Stimulated activated CD8-positive, alpha-beta memory T cell treated with anti-CD3 and anti-CD28 coated beads, Interleukin-2, amount 100 ng/mL, for 48 hours (primary cell): Measurements from ENCODE around the gene GIPC2.

ENCODE experiments used
- DNase-seq, 2 donors: peaks; one replicate each; pipeline ENCODE4 v3.0.0-alpha.2; 2020; ENCODE audit warnings: low read depth in 2 of 2

The GIPC2 gene

DNA sequence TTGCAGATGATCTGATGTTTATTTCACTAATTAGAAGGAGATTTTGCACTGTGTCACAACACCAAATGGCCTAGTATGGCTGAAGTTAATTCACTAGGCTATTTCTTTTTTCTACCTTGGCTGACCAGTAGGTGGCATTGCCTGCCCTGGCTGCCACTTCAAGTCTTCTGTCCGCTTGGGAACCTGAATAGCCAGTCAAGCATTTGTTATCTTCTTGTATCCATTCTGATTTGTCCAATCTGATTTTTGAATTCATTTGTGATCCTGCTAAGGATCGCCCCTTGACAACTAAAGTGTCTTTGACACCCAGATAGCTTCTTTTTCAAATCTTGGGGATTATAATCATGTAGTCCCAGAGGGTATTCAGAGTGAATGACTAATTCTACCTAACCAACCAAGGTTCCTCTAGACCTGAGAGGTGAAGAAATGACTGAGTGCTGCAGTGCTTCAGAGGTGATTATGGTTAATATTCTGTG lies 99.4 kb downstream of the GIPC2 start:
- peak; percentile 8 to 13 for DNase-seq

DNA sequence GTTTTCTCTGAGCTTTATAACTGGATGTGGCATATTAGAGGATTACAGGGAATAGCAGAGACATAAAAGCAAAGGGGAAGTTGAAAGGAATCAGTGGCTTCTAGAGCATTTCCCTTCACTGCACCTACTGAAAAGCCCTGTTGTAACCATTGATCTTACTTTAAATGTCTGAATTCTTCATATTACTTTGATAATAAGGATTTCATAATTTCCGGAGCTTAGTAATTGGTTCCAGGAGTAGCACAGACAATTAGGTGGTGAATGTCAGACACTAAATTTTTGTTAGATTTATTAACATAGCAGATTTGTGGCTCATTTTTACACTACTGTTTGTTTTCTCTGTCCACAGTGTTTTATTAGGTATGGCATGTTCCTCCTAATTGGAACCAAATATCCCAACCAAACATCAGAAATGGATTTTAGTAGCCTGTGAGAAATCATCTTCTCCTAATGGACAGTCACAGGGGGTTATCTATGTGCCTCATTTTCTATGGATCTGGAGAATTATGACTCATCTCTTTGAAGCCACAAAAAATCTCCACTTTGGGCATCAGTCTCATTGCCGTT lies 100.5 kb downstream of the GIPC2 start:
- DNase-seq = no peak

- no peak for DNase-seq
These were observed 101.3 kb downstream of the GIPC2 start for GRCh38 chr1:78147031-78147430.

- DNase-seq = no peak
These were observed 107.4 kb downstream of the GIPC2 start for GRCh38 chr1:78153092-78153736.

DNA sequence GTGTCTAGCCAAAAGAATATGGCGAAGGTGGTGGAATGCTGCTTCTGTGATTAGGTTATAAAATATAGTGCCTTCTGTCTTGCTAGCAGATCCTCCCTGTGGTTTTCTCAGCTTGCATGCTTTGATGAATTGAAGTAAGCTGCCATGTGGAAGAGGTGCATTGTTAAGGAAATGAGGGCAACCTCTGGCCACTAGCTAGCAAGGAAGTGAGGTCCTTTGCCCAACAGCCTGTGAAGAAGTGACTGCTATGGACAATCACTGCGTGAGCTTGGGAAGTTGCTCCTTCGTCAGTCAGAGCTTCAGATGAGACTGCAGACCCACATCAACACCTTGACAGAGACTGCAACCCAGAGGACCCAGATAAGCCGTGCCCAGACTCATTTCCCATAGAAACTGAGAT lies 109.4 kb downstream of the GIPC2 start:
- no peak for DNase-seq

GRCh38 chr1:78156805-78157521 lies 111.2 kb downstream of the GIPC2 start:
- DNase-seq = no peak

GRCh38 chr1:78165816-78166215 lies 120.0 kb downstream of the GIPC2 start:
- DNase-seq = no peak

DNA sequence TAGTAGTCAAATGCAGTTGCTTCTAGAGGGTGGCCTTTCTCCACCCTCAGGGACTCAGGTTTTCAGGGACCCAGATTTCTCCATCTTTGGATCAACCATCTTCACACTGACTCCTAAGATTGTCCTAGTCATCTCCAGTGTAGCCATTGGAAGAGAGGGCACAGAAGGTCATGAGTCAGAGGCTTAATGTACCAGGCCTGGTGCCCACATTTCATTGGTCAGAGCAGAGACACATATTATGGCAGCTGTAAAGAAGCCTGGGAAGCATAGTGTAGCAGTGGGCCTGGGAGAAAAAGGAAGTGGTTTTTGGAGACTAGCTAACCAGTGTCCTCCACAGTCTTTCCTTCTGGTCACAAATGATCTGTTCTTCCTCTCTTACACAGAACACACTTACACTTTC lies 122.5 kb downstream of the GIPC2 start:
- DNase-seq = no peak

GRCh38 chr1:78170859-78171258 lies 125.1 kb downstream of the GIPC2 start:
- no peak for DNase-seq

- DNase-seq = no peak
These were observed 126.2 kb downstream of the GIPC2 start for GRCh38 chr1:78171736-78172590.

DNA sequence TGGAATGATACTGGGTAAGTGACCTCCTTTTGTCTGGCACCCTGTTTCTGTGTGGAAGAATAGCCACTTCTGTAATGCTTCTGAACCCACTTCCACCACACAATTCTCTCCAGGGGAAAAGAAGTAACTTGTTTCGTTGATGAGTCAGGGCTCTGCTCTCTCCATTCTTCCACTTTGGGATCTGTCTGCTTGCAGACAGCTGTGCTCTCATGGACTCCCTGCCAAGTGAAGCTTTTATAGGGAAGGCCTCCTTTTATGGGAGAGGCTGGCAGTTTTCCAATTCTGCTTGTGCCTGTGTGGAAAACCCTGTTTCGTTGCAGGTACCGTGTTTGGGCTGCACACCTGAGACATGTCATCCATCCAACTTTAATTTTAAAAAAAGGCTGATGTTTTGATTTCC lies 130.7 kb downstream of the GIPC2 start:
- no peak for DNase-seq

GRCh38 chr1:78177708-78178270 lies 132.0 kb downstream of the GIPC2 start:
- no peak for DNase-seq

GRCh38 chr1:78178816-78179215 lies 133.1 kb downstream of the GIPC2 start:
- DNase-seq = no peak

GRCh38 chr1:78184460-78185072 lies 138.8 kb downstream of the GIPC2 start:
- DNase-seq = no peak
